Natural killer cell (primary cell): ENCODE data around the gene PTPRN2. TPM values are rescaled to one million over a fixed set of nuclear protein-coding genes. Genes with fewer than 3 reads are reported as not detected.

Experiments used
- ATAC-seq, 3 donors: fragments of 150-1000 bp in 2 of 3; fragments of 200-7000 bp in 1 of 3; cut with Tn5 transposase; 1 replicate in 1 of 3; 2 replicates in 2 of 3; pipeline ENCODE4 v1.10.0; 2021; ENCODE audit warnings: mild to moderate bottlenecking in 2 of 3, moderate library complexity in 2 of 3
- DNase-seq, 2 donors: peaks; one replicate each; pipeline versions ENCODE4 v3.0.0 to v3.0.0-alpha.2; 2013 to 2021; ENCODE audit warnings: mixed read lengths in 1 of 2
- H3K27ac ChIP-seq: one replicate; pipeline ENCODE4 v1.5.1; 2013; ENCODE audit warnings: mild to moderate bottlenecking, low read length
- H3K27me3 ChIP-seq: one replicate; pipeline ENCODE4 v1.6.1; 2013; ENCODE audit warnings: low read length; ENCODE audit not compliant: control insufficient read depth, insufficient read depth
- H3K36me3 ChIP-seq: one replicate; pipeline ENCODE4 v1.6.1; 2013; ENCODE audit warnings: low read length; ENCODE audit not compliant: control insufficient read depth, insufficient read depth
- H3K4me1 ChIP-seq: one replicate; pipeline ENCODE4 v1.6.1; 2013; ENCODE audit warnings: low read length; ENCODE audit not compliant: control insufficient read depth, insufficient read depth
- H3K4me3 ChIP-seq: one replicate; pipeline ENCODE4 v1.5.1; 2013; ENCODE audit warnings: low read length
- H3K9me3 ChIP-seq: one replicate; pipeline ENCODE4 v1.6.1; 2013; ENCODE audit warnings: low read length; ENCODE audit not compliant: control insufficient read depth, insufficient read depth
- H3K27ac Mint-ChIP-seq, 2 donors: one replicate each; pipeline ENCODE4 v1.8.0; 2022; ENCODE audit warnings: mild to moderate bottlenecking in 2 of 2, mixed read lengths in 2 of 2, moderate library complexity in 1 of 2
- H3K27me3 Mint-ChIP-seq, 2 donors: one replicate each; pipeline ENCODE4 v1.8.0; 2022; ENCODE audit warnings: low read depth in 2 of 2, mixed read lengths in 2 of 2
- H3K36me3 Mint-ChIP-seq: one replicate; pipeline ENCODE4 v1.8.0; 2022; ENCODE audit warnings: mixed read lengths
- H3K4me1 Mint-ChIP-seq, 2 donors: one replicate each; pipeline ENCODE4 v1.8.0; 2022; ENCODE audit warnings: mixed read lengths in 2 of 2
- H3K4me3 Mint-ChIP-seq: one replicate; pipeline ENCODE4 v1.8.0; 2022; ENCODE audit warnings: mild to moderate bottlenecking, moderate library complexity, mixed read lengths
- H3K9me3 Mint-ChIP-seq, 2 donors: one replicate each; pipeline ENCODE4 v1.8.0; 2022; ENCODE audit warnings: mixed read lengths in 2 of 2
- WGBS: methylation state at CpG from one replicate; pipeline ENCODE4 v1.1.7; 2013; ENCODE audit warnings: missing lambda C conversion rate; ENCODE audit not compliant: insufficient coverage; 5-methylcytosine and 5-hydroxymethylcytosine counted together
- intact Hi-C: fragments of 100-400 bp; cut with micrococcal nuclease; formaldehyde crosslinking; loops from one replicate; pipeline ENCODE4 v1.14.2; 2022
- total RNA-seq, 4 donors: library from RNA; stranded (reverse); fragments of 120-200 nt in 1 of 4; gene quantifications; one replicate each; pipeline versions ENCODE4 v1.2.3 to v1.2.4, GENCODE V29; 2013 to 2022
- TF ChIP-seq, protein P1 (sequence below): fragments of 200-600 bp; IDR thresholded peaks from one replicate; pipeline ENCODE4 v1.8.0; 2022; ENCODE audit warnings: antibody characterized with exemption

The PTPRN2 gene
- total RNA-seq, 3 donors from 2014 or later (not counting 1 experiment from before 2014, with no cell fraction given) = 1.3 to 2.5 (median 1.9) TPM

DNA sequence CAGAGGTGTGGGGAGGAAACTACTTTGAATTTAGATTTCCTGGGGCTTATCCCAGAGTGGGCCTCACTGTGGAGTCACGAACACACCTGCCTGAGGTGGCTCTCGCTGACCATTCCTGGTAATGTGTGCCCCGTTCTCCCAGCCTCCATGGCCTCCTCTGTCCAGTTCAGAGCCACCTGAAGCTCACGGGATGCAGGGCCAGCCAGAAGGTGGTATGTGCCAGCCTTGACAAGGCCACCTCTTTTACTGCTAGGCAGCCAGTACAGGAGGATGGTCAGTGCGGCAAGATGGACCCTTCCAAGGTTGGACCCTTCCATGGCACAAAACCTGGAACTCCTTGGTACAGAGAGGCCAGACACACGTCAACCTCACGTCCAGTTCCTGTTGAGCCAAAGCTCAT, 1040.5 kb downstream of the PTPRN2 start:
- Mint-ChIP-seq H3K27me3 (no peaks in the 10 kb centered on the region), H3K27ac (no peak overlapping the region), H3K4me1 (peaks cover 0 to 15% of the 10 kb centered on the region in 2 donors), H3K36me3 (no peaks in the 10 kb centered on the region), H3K4me3 (no peak overlapping the region), H3K9me3 (no peaks in the 10 kb centered on the region)
- DNase-seq (no peak), ATAC-seq (no peak)
- Histone ChIP-seq H3K27me3 (no peaks in the 10 kb centered on the region), H3K27ac (no peak overlapping the region), H3K4me3 (no peak overlapping the region), H3K9me3 (peaks cover 4% of the 10 kb centered on the region), H3K4me1 (no peaks in the 10 kb centered on the region), H3K36me3 (no peaks in the 10 kb centered on the region)
- TF ChIP-seq, protein P1, sequence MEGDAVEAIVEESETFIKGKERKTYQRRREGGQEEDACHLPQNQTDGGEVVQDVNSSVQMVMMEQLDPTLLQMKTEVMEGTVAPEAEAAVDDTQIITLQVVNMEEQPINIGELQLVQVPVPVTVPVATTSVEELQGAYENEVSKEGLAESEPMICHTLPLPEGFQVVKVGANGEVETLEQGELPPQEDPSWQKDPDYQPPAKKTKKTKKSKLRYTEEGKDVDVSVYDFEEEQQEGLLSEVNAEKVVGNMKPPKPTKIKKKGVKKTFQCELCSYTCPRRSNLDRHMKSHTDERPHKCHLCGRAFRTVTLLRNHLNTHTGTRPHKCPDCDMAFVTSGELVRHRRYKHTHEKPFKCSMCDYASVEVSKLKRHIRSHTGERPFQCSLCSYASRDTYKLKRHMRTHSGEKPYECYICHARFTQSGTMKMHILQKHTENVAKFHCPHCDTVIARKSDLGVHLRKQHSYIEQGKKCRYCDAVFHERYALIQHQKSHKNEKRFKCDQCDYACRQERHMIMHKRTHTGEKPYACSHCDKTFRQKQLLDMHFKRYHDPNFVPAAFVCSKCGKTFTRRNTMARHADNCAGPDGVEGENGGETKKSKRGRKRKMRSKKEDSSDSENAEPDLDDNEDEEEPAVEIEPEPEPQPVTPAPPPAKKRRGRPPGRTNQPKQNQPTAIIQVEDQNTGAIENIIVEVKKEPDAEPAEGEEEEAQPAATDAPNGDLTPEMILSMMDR = no peak
- WGBS = 76% methylated on average over 7 of the region's 7 CpGs
- intact Hi-C loops = no loop called here

- DNase-seq (no peak), ATAC-seq (no peak)
- H3K4me1 ChIP-seq = no peaks in the 10 kb centered on the region
- H3K4me3 ChIP-seq = no peak overlapping the region
- TF ChIP-seq, protein P1 = no peak
- Mint-ChIP-seq H3K4me3 (no peak overlapping the region), H3K27ac (no peak overlapping the region), H3K36me3 (no peaks in the 10 kb centered on the region), H3K4me1 (peaks cover 0 to 15% of the 10 kb centered on the region in 2 donors), H3K9me3 (no peaks in the 10 kb centered on the region), H3K27me3 (no peaks in the 10 kb centered on the region)
- no peak overlapping the region for H3K27ac ChIP-seq
- no peaks in the 10 kb centered on the region for H3K36me3 ChIP-seq
- intact Hi-C loops = no loop called here
- 94% methylated on average over 17 of the region's 17 CpGs for WGBS
- no peaks in the 10 kb centered on the region for H3K9me3 ChIP-seq
- no peaks in the 10 kb centered on the region for H3K27me3 ChIP-seq
Measured at GRCh38 chr7:157545681-157546060, 1042.0 kb downstream of the PTPRN2 start.

- Mint-ChIP-seq H3K4me1 (peaks cover 0 to 15% of the 10 kb centered on the region in 2 donors), H3K27me3 (no peaks in the 10 kb centered on the region), H3K27ac (no peak overlapping the region), H3K36me3 (no peaks in the 10 kb centered on the region), H3K9me3 (no peaks in the 10 kb centered on the region), H3K4me3 (no peak overlapping the region)
- no peaks in the 10 kb centered on the region for H3K36me3 ChIP-seq
- H3K27ac ChIP-seq = no peak overlapping the region
- peak in 1 of 3 donors; percentile 47 for ATAC-seq
- TF ChIP-seq, protein P1 = no peak
- H3K27me3 ChIP-seq = no peaks in the 10 kb centered on the region
- intact Hi-C loops = no loop called here
- DNase-seq = no peak
- no peaks in the 10 kb centered on the region for H3K9me3 ChIP-seq
- no peaks in the 10 kb centered on the region for H3K4me1 ChIP-seq
- 88% methylated on average over 17 of the region's 17 CpGs for WGBS
- H3K4me3 ChIP-seq = no peak overlapping the region
Measured at GRCh38 chr7:157544980-157545680, 1042.5 kb downstream of the PTPRN2 start.

DNA sequence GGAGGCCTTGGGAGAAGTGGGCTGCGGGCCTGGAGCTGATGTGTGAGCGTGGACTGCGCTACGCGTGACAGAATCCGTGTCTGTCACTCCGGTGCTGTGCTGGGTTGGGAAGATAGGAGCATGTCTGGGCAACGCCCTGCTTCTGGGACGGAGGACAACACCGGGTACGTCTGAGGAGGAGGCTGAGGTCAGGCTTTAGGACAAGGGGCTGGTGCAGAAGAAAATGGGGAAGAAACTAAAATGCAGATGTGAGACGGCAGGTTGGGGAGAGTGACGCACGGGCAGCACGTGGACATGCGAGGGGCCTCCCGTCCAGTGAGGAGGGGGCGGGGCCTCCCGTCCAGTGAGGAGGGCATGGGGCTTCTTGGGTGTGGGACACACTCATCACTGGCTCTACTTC, 1043.4 kb downstream of the PTPRN2 start:
- intact Hi-C loops = no loop called here
- H3K27ac Mint-ChIP-seq = no peak overlapping the region
- H3K4me3 Mint-ChIP-seq = no peak overlapping the region
- Histone ChIP-seq H3K27ac (no peak overlapping the region), H3K4me3 (no peak overlapping the region), H3K4me1 (no peaks in the 10 kb centered on the region), H3K36me3 (no peaks in the 10 kb centered on the region), H3K9me3 (no peaks in the 10 kb centered on the region), H3K27me3 (no peaks in the 10 kb centered on the region)
- ATAC-seq (no peak), DNase-seq (no peak)
- no peaks in the 10 kb centered on the region for H3K9me3 Mint-ChIP-seq
- no peaks in the 10 kb centered on the region for H3K27me3 Mint-ChIP-seq
- TF ChIP-seq, protein P1 = no peak
- peaks cover 0 to 15% of the 10 kb centered on the region in 2 donors for H3K4me1 Mint-ChIP-seq
- H3K36me3 Mint-ChIP-seq = no peaks in the 10 kb centered on the region
- WGBS = 85% methylated on average over 19 of the region's 19 CpGs
